Endothelial cell of umbilical vein (primary cell): Measurements from ENCODE around the gene GPR150.

Experiments used
- CTCF ChIP-seq, 2 donors: IDR thresholded peaks; 1 replicate in 1 of 2; 2 replicates in 1 of 2; pipeline ENCODE4 v1.5.1; 2011; ENCODE audit warnings: low read length in 2 of 2, mild to moderate bottlenecking in 2 of 2, moderate library complexity in 2 of 2, control low read depth in 1 of 2, inconsistent platforms in 1 of 2, low read depth in 1 of 2; ENCODE audit not compliant: insufficient read depth in 1 of 2; ENCODE audit errors: extremely low read depth in 1 of 2
- EZH2 ChIP-seq: IDR thresholded peaks from 2 replicates; pipeline ENCODE4 v1.6.1; 2012; ENCODE audit warnings: borderline replicate concordance, low read depth, mild to moderate bottlenecking, moderate library complexity, low read length, inconsistent platforms; ENCODE audit not compliant: severe bottlenecking
- FOS ChIP-seq: IDR thresholded peaks from 2 replicates; pipeline ENCODE4 v1.6.1; 2011; ENCODE audit warnings: mild to moderate bottlenecking, low read length, moderate library complexity, borderline replicate concordance; ENCODE audit not compliant: insufficient read depth
- GATA2 ChIP-seq: IDR thresholded peaks from 2 replicates; pipeline ENCODE4 v1.7.0; 2011; ENCODE audit warnings: low read depth, mild to moderate bottlenecking, moderate library complexity, mixed read lengths, low read length; ENCODE audit not compliant: insufficient read length, insufficient read depth
- MAX ChIP-seq: IDR thresholded peaks from 2 replicates; pipeline ENCODE4 v1.6.1; 2011; ENCODE audit not compliant: insufficient read depth, insufficient read length
- MYC ChIP-seq: IDR thresholded peaks from one replicate; pipeline ENCODE4 v1.6.1; 2011; ENCODE audit warnings: mild to moderate bottlenecking, low read depth, low read length
- POLR2A ChIP-seq: IDR thresholded peaks from 2 replicates; pipeline ENCODE4 v1.6.1; 2012; ENCODE audit warnings: low read depth, mild to moderate bottlenecking, control low read depth, low read length
- POLR2AphosphoS5 ChIP-seq: IDR thresholded peaks from 2 replicates; pipeline ENCODE4 v1.6.1; 2012; ENCODE audit warnings: low read depth, mild to moderate bottlenecking, control low read depth, low read length, moderate library complexity; ENCODE audit not compliant: insufficient read depth

- TF ChIP-seq CTCF (IDR thresholded peaks at IDR 0.05; ENCODE audit: extremely low read depth in 1 of 2, insufficient read depth in 1 of 2, low read depth in 1 of 2, low read length in 2 of 2) (no peak), POLR2AphosphoS5 (no peak), POLR2A (no peak), MYC (no peak), EZH2 (no peak), MAX (no peak), FOS (no peak), GATA2 (no peak)
Observed at GRCh38 chr5:95623706-95624105, 3.8 kb downstream of the GPR150 start.
